Esophagus squamous epithelium (tissue), 5 donors: ENCODE measurements around the gene PTGER2. TPM values are rescaled to one million over a fixed set of nuclear protein-coding genes. Genes with fewer than 3 reads are reported as not detected.

ENCODE experiments used
- DNase-seq: peaks from one replicate; lab custom pipeline; 2025; lab: John Stamatoyannopoulos, UW
- H3K27ac ChIP-seq, 4 donors: fragments of 200-600 bp; sonication (generic); one replicate each; pipeline ENCODE4 v1.5.1; 2016 to 2019; ENCODE audit warnings: mild to moderate bottlenecking in 1 of 4
- H3K27me3 ChIP-seq, 4 donors: fragments of 200-600 bp; sonication (generic); 1 replicate in 3 of 4; 2 replicates in 1 of 4; pipeline versions ENCODE4 v1.5.1 to v1.6.0; 2017 to 2021; ENCODE audit warnings: antibody characterized with exemption in 1 of 4
- H3K36me3 ChIP-seq, 3 donors: fragments of 200-600 bp; sonication (generic); one replicate each; pipeline ENCODE4 v1.5.1; 2016 to 2019
- H3K4me1 ChIP-seq, 3 donors: fragments of 200-600 bp; sonication (generic); one replicate each; pipeline ENCODE4 v1.5.1; 2017 to 2019
- H3K4me3 ChIP-seq, 4 donors: fragments of 200-600 bp; sonication (generic); 1 replicate in 3 of 4; 2 replicates in 1 of 4; pipeline ENCODE4 v1.5.1; 2016 to 2019; ENCODE audit warnings: mild to moderate bottlenecking in 2 of 4, moderate library complexity in 1 of 4
- H3K9me3 ChIP-seq, 3 donors: fragments of 200-600 bp; sonication (generic); one replicate each; pipeline ENCODE4 v1.5.1; 2016 to 2019
- POLR2A ChIP-seq, 4 donors: fragments of 450-650 bp; IDR thresholded peaks; one replicate each; pipeline ENCODE4 v1.6.1; 2017; ENCODE audit warnings: antibody characterized with exemption in 4 of 4, mild to moderate bottlenecking in 4 of 4, moderate library complexity in 3 of 4
- WGBS, 2 donors: methylation state at CpG; one replicate each; pipeline ENCODE4 v1.1.5; 2018; 5-methylcytosine and 5-hydroxymethylcytosine counted together
- intact Hi-C: fragments of 100-400 bp; cut with DNase I; formaldehyde crosslinking; loops from one replicate; pipeline ENCODE4 v1.15.0; 2022
- total RNA-seq, 4 donors: library from RNA; depleted of rRNA; stranded (reverse); fragments of >200 nt; gene quantifications; one replicate each; pipeline ENCODE4 v1.1.0, GENCODE V29; 2016
- TF ChIP-seq, protein P1 (sequence below), 6 experiments: fragments of 450-650 bp in 4 of 6; fragments of 200-600 bp in 2 of 6; sonication (generic) in 2 of 6; IDR thresholded peaks; one replicate each; pipeline ENCODE4 v1.5.1; 2016 to 2019; ENCODE audit warnings: antibody characterized with exemption in 6 of 6, mild to moderate bottlenecking in 4 of 6, moderate library complexity in 4 of 6
- donor health status: DM: yes; HTN: yes; CAD: no.

The PTGER2 gene
- total RNA-seq, 4 donors from 2014 or later: 0.31 to 2.5 (median 1.1) TPM; not detected in 1

DNA sequence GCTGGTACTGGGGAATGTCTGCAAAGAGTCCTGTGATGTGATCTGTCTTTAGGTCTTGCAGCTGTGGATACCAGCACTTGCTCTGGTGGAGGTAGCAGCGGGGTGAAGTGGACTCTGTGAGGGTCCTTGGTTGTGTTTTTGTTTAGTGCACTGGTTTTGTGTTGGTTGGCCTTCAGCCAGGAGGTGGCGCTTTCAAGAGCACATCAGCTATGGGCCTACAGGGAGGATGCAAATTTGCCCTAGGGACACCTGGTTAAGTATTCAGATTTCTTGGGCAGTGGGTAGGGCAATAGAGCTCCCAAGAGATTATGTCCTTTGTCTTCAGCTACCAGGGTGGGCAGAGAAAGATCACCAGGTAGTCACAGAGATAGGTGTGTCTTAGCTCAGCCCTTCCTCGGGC lies 63.8 kb downstream of the PTGER2 start:
- WGBS, 2 donors: 33 to 100% methylated on average over 1 to 2 of the region's 3 CpGs
- Histone ChIP-seq H3K4me1 (no peaks in the 10 kb centered on the region), H3K27me3 (peaks cover 0 to 11% (median 0%) of the 10 kb centered on the region in 4 donors), H3K9me3 (no peaks in the 10 kb centered on the region), H3K27ac (no peak overlapping the region), H3K4me3 (no peak overlapping the region), H3K36me3 (no peaks in the 10 kb centered on the region)
- no peak for TF ChIP-seq POLR2A (IDR thresholded peaks at IDR 0.05)
- TF ChIP-seq, protein P1, sequence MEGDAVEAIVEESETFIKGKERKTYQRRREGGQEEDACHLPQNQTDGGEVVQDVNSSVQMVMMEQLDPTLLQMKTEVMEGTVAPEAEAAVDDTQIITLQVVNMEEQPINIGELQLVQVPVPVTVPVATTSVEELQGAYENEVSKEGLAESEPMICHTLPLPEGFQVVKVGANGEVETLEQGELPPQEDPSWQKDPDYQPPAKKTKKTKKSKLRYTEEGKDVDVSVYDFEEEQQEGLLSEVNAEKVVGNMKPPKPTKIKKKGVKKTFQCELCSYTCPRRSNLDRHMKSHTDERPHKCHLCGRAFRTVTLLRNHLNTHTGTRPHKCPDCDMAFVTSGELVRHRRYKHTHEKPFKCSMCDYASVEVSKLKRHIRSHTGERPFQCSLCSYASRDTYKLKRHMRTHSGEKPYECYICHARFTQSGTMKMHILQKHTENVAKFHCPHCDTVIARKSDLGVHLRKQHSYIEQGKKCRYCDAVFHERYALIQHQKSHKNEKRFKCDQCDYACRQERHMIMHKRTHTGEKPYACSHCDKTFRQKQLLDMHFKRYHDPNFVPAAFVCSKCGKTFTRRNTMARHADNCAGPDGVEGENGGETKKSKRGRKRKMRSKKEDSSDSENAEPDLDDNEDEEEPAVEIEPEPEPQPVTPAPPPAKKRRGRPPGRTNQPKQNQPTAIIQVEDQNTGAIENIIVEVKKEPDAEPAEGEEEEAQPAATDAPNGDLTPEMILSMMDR (IDR thresholded peaks at IDR 0.05): no peak
- DNase-seq: no peak
- intact Hi-C loops: no loop called here

Other genes starting within 250 kb of the PTGER2 start
- gene NID2, start 245.3 kb upstream of the PTGER2 start, total RNA-seq: 10 to 100 TPM in 1 of 4 donors, 1 to 10 TPM in 2, under 1 TPM in 1; 0.91 to 12.2 (median 3.2) TPM
- under 1 TPM in 1 of 4 donors, not detected in 3; 0.57 TPM for gene PTGDR, start 46.6 kb upstream of the PTGER2 start, total RNA-seq
- gene TXNDC16, start 238.2 kb downstream of the PTGER2 start, total RNA-seq: 1 to 10 TPM; 1.5 to 6.1 (median 4.3) TPM
- under 1 TPM; 0.21 to 0.95 (median 0.35) TPM for gene GPR137C, start 238.5 kb downstream of the PTGER2 start, total RNA-seq